NCI-H2107 (cell line): Measurements from ENCODE around the gene PRKAG2.

Source experiments
- DNase-seq: peaks from one replicate; lab custom pipeline; 2025; lab: John Stamatoyannopoulos, UW

Gene PRKAG2

DNA sequence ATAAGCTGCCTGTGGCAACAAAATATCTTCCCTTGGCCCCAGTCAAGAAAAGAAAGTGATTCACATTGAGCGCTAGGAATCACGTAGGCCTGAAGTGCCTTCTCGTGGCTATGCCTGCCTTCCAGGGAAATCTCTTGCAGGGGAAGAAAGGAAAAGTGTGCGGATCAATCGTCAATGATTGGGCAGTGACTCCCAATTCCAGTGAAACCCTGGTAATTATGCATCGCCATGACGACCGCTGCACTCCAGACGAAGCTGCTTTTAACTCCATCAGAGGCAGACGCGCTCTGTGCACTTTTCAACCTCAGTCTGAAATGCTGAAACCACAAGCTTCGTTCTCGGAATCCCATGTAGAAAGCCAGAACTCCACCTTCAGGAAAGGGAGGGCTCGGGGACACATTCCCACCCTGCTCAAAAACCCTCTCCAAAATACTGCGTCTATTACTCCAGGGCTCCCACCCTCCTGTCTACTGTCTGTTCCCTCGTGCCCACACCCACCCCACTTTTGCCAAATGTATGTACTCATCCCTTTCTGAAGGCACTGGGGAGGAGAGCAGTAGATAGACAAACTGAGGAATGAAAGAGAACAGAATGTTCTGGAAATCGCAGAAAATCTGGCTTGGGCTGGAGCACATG is 24.2 kb upstream of the PRKAG2 start:
- no peak for DNase-seq

DNA sequence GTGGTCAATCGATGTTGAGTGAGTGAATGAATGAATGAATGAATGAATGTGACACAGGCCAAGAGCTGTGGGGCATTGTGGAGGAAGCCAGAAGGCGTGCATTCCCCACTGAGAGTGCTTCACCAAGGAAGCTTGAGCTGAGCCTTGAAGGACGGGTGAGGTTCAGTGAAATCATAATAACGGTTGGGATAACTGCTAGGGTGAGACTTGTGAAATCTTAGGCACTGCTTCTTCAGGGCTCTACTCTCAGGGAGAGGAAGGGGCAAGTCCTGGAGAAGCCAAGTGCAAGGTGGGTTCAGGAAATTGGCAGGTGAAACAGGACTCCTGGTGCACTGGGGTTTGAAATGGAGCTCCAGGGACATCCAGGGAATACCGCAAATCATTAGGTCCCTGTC is 23.7 kb upstream of the PRKAG2 start:
- no peak for DNase-seq

DNA sequence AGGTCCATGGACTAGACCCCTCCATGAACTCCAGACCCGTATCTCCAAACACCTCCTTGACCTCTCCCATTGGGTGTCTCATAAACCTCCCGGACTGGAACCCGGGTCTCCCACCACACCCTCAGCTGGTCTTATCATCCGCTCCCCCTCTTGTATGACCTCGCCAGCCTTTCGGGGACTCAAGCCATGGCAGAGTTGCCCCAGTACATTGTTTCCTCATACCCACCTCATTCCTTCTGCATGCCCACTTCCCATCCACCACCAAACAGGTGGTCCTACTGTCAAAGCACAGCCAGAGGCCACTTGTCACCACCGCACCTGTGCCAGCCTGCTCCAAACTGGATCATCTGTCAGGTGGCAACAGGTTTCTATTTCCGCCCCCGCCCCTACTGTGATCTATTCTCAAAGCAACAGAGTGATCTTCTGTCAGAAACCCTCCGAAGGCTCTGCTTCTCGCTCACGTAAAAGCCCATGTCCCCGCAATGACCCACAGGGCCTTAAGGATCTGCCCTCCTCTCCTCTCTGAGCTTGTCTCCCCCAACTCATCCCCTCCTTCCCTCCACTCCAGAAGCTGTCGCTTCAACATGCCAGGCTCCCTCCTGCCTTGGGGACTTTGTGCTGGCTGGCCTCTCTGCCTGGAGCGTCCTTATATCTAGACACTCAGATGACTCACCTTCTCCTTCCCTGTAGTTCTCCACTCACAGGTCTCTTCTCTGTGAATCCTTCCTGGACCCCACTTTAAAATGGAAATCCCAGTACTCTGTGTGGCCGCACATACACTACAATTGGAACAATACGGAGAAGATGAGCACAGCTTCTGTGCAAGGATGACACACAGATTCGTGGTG is 22.8 kb upstream of the PRKAG2 start:
- no peak for DNase-seq

DNA sequence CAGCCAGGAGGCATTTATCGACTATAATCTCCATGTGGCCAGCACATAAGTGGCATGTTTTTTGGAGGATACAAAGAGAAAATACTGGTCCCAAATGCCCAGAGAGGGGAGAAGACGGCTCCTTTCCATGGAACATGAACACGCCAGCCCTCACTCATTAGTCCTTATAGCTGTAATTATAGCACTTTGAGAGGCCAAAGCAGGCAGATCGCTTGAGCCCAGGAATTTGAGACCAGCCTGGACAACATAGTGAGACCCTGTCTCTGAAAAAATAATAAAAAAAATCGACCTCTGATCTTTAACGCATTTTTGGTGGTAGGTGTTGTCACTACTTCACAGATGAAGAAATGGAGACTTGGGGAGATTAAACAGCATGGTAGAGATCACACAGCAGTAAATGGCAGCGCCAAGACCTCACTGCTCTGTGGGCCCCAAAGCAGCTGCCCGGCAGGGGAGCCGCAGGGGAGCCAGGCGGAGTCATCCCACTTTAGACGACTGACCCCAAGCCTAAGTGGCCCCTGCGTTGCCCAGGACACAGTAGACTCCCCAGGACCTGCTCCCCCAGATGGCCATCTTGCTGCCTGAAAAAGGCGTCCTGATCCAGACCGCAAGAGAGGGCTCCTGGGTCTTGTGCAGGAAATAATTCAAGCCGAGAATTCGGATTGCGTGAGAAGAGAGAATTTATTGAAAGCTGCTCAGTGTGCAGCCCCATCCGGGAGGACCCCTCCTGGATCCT is 21.2 kb upstream of the PRKAG2 start:
- DNase-seq: no peak

DNA sequence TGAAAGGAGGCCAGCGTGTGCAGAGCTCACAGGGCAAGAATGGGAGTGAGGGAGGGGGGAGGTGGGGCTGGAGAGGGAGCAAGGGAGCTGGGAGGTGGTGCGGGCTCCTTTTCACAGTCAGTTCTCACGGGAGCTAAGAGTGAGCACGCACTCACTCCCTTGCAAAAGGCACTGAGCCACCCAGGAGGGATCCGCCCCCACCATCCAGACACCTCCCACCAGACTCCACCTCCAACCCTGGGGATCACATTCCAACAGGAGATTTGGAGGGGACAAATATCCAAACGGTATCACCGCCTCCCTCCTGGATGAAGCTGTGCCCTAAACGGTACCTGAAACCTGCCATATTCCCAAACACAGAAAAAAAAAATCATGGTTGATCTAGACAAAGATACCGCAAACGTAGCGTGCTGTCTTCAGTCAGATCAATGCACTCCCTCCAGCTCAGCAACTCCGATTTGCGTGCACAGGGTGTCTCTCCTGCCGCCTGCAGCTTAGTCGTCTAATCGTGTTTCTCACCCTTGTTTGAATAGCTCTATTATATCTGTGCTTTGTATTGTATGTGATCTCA is 20.3 kb upstream of the PRKAG2 start:
- no peak for DNase-seq

DNA sequence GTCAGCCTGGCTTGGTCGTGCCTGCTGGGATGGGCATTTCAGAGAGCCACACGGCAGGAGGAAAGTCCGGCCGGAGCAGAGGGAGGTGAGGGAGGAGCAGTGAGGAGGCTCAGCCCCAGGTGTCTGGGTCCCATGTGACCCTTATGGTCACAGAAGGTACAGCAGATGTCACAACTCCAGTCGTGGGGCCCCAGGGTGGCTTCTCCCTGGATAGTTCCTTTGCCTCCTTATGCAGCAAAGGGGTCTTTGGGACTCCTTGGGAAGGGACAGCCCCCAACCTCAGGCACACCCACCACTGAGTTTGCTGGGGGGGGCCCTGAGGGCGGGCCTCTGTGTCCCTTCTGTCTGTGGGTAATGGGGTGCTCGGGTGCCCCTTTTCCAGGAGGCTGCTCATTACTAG is 19.6 kb upstream of the PRKAG2 start:
- no peak for DNase-seq

DNA sequence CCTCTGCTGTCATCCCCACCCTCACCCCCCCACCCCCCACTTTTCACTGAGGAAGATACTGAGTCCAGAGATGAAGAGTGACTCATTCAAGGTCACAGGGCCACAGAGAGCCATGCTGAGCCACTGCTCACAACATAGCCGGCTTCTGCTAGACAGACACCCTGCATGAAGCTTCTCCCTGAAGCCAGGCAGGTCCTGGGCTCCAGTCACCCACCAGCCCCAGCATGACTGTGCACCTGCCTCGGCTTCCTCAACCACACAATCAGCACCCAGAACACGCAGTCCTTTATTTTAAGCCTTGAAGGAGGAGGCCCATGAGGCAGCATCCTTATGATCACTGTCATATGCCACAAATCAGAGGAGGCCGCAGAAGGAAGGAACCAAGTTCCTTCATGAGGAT is 19.2 kb upstream of the PRKAG2 start:
- DNase-seq: no peak

DNA sequence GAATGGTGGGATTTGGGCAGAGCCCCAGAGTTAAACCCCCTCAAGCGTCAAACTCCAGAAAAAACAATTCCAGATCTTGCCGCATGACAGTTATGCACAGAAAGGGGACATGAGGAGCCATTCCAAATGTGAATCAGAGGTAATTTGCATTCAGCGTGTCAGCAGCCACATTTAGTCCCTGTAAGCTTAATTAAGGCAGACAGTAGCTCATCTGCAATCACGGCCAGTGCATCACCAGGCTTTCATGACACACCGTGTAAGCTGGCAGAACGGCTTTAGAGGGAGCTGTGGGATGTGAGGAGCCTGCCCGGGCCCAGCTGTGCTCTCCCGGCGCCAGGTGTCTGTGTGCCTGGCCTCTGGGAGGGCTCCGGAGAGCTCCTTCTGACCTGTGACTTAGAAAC is 18.7 kb upstream of the PRKAG2 start:
- DNase-seq: no peak

DNA sequence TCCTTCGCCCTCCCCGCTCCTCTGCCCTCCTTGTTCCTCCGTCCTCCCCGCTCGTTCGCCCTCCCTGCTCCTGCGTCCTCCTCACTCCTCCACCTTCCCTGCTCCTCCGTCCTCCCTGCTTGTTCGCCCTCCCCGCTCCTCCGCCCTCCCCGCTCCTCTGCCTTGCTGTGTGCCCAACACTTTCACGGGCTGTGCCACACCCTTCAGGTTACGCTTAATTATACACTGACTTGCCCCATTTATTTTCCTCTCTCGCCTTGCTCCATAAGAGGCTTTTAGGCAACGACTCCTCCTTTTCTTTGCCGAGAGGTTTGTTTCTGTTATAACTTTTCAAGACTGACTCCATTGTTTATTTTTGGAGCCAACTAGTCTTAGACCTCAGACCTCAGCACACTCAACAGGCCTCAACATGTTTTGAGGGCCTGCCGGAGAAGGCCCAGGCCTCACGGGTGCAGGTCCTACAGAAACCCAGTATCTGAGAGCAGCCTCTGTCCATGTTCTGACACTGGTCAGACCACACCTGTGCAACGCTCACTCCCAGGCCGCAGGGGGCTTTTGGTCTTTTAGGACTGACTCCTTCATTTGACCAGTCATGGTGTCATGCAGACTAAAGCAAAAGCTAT is 18.2 kb upstream of the PRKAG2 start:
- DNase-seq: no peak

DNA sequence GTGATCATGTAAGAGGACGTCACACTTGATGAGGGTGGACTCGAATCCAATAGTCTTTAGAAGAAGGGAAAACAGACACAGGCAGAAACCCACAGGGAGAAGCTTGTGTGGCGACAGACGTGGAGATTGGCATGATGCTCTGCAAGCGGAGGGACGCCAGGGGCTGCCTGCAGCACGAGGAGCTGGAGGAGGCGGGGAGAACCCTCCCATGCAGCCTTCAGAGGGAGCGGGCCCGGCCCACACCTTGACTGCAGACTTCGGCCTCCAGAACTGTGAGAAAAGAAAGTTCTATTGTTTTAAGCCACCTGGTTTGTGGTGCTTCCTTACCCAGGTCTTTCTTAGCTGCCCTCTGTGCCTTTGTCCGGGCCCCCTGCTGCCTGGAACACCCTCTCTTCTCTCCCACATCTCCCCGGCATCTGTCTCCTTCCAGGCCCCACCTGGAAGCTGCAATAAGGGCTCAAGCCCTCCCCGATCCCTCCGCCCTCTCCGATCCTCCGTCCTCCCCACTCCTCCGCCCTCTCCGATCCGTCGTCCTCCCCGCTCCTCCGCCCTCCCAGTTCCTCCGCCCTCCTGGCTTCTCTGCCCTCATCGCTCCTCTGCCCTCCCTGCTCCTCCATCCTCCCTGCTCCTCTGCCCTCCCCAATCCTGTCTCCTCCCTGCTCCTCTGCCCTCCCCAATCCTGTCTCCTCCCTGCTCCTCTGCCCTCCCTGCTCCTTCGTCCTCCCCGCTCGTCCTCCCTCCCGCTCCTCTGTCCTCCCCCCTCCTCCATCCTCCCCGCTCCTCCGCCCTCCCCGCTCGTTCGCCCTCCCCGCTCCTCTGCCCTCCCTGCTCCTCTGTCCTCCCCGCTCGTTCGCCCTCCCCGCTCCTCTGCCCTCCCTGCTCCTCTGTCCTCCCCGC is 17.4 kb upstream of the PRKAG2 start:
- no peak for DNase-seq

DNA sequence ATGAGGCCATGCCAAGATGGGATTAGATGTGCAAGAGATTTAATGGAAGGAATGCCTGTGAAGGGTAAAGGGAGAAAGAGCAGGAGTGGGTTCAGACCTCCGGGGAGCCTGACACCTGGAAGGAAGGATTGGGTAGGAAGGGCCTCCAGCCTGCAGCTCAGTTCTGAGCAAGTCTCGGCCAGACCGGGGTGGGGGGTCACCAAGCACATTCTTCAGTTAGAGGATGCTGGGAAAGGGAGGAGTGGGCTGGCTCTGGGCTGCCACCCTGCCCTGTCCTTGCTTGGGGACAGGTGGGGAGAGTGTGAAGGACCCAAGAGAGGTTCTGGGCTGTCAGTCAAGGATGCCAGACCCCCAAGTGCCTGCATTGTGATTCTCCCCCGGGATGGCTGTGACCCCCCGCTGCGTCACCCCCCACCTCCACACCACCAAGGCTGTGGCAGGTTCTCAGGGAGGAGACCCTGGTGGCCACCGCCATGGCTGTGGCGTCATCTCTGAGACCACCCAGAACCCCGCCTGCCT is 16.5 kb upstream of the PRKAG2 start:
- DNase-seq: no peak

DNA sequence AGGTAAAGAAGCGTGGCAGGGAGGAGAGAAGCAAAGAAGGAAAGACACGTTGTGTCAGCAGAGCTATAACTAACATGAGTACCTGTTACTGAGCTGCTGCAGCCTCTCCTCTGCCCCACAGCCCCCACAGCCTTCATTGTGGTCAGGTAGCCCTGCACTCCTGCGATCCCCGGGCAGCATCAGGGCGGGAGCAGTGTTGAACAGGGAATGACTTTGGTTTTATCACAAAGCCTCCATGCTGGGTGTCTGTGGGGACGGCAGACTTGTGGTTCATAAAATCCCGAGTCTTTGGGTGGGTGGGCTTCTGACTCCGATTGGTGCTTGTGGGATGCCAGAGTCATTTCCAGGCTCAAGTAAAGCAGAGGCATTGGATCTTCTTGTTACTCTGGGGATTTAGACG is 14.8 kb upstream of the PRKAG2 start:
- DNase-seq: no peak

DNA sequence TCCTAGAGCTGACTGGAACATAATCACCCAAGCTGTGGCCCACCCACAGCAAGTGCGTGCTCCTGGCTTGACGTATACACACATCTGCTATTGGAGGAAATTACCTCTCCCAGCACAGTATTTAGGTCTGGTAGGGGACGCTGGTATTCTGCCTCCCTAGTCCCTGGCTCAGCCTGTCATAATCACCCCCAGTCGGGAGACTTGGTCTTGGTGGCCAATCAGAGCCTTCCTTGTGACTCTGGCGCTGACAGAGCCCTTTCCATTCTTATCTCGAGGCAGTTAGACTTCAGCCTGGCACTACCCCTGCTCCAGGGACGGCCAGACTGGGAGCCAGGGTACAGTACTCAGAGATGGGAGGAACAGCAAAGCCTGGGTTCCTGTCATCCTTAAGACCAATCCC is 14.3 kb upstream of the PRKAG2 start:
- DNase-seq: no peak

DNA sequence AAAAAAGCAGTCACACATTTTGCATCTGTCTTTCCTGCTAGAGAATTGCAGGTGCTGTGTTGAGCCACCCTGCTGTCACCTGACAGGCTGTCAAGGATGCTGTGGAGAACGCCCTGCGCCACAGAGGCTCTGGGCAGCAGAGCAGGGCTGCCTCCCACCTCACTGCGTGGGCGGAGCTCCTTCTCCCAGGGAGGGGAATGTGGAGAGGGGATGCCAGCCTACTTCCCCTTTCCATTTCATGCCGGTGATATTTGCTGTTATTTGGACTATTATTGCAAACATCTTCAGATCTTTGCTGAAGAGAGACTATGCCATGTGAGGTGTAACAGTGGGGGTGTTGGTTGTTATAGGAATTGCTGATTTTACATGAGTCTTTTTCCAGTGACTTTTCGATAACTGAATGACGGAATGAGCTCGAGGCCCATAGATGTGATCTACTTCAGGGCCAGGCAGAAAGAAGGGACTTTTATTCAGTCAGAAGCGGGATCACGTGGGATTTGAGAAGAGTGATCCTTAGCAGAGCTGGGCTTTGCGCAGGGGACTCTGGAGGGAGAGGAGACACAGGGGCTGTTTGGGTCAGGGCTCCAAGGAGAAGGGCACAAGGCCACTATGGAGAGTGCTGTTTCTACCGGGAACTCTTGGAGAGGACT is 13.6 kb upstream of the PRKAG2 start:
- DNase-seq: peak; percentile 21

DNA sequence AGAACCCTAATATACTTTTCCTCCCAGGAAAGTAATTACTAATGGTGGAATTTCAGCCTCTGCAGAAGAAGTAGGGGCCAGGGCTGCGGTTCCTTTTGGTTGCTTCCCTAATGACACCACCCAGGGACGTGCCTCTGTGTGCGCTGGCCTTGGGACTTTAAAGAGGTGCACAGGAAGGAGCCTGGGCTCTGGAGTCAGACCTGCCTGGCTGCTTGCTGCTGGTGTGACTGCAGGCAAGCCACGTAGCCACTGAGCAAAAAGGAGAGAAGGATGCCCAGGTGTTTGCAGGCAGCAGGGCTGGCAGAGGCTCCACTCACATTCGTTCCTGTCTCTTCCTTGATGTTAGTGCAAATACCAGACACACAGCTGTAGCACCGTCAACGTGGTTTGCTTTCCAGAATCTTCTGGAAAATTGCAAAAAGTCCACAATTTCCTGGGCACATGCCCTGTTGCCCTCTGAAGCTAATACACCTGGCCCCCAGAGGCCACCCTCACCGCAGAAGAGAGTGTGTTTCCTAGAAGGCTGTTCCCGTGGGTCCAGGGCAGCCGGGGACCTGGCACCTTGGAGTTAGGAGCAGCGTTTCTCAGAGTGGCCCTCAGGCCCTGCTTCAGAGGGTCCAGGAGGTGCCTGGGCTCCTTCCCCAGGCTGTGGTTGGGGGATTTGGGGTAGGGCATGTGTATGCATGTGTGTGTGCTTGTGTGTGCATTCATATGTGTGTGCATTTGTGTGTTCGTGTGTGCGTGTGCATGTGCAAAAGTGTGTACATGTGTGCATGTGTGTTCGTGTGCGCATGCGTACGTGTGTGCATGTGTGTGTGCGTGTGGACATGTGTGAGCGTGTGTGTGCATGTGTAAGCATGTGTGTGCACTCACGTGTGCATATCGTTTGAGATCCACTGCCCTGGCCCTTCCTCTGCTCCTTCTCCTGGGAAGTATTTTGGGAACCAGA is 12.8 kb upstream of the PRKAG2 start:
- no peak for DNase-seq

DNA sequence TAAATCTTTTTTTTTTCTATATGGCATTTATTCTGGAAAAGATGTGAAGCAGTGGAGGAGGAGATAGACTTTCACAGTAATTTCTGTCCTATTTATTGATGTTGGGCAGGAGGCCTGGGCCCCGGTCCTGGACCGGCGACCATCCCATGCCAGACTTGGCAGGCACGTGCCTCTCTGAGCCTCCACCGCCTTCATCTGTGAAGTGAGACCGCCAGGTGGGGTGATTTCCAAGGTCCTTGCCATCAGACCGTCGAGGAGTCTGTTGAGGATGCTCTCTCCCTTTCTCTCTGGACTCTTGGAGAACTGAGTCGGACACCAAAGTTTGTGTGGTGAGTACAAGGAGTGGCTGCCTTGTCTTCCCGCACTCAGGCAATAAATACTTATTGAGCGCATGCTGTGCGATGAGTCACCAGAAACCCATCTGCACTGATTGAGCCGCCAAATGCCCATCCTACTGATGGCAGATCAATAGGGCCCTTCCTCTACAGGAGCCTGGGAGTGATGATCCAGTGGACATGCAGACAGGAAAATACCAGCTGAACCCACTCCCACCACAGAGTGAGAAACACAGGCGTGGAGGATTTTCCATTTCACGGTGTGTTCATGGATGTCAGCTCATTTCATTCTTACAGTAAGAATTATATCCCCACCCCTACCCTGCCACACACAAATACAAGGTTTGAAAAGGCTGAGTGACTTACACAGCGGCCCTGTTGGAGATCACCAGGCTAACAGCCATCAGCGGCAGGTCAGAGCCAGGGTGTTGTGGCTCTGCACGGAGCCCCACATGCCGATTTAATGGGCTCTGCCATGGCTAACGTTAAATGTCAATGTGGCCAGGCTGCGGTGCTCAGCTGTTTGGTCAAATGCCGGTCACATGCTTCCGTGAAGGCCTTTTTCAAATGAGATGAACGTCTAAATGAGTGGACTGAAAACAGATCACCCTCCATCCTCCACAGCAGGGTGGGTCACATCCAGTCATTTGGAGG is 11.5 kb upstream of the PRKAG2 start:
- DNase-seq: no peak

DNA sequence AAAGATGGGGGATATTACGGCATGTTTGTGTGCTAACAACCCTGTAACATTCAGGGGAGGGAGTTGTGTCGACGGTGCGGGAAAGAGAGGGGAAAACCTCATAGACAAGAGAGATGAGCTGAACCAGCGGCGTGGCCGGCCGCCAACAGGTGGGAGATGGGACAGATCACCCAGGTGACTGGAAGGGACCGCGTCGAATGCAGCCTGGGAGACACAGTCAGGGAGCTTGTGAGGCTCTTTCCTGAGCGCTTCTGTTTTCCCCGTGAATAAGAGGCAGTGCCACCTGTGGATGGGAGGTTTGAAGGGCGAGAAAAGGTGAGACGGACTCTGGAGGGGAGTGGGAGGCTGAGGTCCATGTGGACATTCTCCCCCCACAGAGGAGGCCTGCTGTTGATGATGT is 9.9 kb upstream of the PRKAG2 start:
- no peak for DNase-seq

DNA sequence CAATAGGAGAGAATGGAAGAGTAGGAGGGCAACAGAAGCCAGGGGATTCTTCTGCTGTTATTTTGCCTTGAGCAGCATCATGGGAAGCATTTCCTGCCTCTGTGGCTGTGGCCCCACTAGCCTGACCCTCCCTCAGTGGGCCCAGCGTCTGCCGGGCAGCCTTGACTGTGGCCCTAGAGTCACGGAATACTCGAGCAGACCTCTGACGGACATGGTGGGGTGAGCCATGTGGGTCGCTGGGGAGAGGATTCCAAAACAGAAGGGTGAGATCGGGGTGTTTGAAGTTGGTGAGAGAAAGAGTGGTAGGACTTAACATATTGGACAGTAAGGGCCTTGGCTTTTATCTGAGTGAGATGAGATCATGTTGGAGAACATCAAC is 8.3 kb upstream of the PRKAG2 start:
- DNase-seq: no peak
